ENCODE data around the gene TTC5.

TTC5 gene, protein sequence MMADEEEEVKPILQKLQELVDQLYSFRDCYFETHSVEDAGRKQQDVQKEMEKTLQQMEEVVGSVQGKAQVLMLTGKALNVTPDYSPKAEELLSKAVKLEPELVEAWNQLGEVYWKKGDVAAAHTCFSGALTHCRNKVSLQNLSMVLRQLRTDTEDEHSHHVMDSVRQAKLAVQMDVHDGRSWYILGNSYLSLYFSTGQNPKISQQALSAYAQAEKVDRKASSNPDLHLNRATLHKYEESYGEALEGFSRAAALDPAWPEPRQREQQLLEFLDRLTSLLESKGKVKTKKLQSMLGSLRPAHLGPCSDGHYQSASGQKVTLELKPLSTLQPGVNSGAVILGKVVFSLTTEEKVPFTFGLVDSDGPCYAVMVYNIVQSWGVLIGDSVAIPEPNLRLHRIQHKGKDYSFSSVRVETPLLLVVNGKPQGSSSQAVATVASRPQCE

DNA sequence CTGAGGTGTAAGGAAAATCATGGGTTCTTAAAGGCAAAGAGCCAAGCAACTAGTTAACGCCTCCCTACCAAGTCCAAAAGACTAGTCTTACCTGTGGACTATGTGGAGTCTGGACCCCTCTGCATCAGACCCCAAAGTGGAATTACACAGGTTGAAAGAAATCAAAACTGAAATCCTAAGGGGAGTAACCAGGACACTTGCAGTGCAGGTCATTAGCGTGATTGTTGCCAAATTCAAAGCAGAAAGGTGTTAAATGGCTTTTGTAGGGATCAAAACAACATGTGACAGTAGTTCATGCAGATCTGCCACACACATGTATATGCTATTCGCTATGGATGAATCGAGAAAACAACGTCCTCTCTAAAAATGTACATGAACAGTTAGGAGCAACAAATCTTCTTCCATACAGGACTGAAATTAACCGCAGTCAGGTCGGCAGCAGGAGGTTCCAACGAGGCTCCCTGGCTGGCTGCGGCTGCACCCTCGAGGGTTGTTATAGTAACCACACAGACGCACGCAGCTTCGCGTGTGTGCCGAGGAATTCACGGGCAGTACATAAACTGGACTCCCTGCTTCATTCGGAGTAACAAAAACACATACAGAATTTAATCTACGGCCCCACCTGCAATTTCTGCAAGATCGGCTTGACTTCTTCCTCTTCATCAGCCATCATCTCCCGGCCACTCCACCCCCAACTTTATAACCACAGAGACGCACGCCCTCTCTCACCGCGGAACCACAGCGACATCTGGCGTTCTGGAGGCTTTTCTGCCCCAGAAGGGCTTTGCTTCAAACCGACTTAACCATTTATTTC is at the start of gene TTC5:
TSS of gene TTC5 (minus strand) at position 687 of the 814 bp plus-strand sequence. CDS start at position 673, 14 bp downstream.
- peak; percentile 82 for DNase-seq

DNA sequence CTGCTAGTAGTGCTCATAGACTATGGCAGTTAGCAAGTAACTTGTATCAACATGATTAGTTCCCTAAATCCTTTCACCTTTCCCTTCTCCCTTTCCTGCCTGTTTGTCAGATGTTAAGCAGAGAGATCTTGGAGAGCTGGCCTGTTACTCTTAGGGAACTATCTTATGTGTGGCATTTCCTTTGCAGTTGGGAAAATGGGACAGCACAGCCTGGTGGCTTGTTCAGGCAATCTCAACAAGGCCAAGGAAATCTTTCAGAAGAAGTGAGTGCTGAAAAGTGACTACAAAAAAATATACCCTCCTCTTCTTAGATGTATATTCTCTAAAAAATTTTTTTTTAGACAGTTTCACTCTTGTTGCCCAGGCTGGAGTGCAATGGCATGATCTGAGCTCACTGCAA is 45.1 kb upstream of the TTC5 start:
- DNase-seq = no peak

GRCh38 chr14:20350282-20350681 is 44.5 kb upstream of the TTC5 start:
- DNase-seq = no peak

DNA sequence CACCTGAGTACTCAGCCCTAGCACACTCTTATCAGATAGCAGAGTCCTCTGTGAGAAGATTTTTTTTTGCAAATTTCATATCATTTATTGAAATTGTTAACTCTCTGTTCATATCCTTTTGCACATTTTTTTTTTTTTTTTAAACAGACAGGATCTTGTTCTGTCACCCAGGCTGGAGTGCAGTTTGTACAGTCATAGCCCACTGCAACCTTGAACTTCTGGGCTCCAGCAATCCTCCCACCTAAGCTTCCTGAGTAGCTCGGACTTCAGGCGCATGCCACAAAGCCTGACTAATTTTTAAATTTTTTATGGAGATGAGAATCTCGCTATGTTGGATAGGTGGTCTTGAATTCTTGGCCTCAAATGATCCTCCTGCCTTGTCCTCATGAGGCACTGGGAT is 42.0 kb upstream of the TTC5 start:
- no peak for DNase-seq

- no peak for DNase-seq
Measured at GRCh38 chr14:20346713-20347112, 41.0 kb upstream of the TTC5 start.

- no peak for DNase-seq
Measured at GRCh38 chr14:20345366-20345765, 39.6 kb upstream of the TTC5 start.

- DNase-seq = peak; percentile 42
Measured at GRCh38 chr14:20343862-20344220, 38.1 kb upstream of the TTC5 start.

- peak; percentile 100 for DNase-seq
Measured at GRCh38 chr14:20343092-20343861, 37.5 kb upstream of the TTC5 start, which contains the start of gene PARP2. Gene PARP2, plus strand, starts transcription at chr14:20343635. Its CDS starts 7 bp downstream, at chr14:20343642.

GRCh38 chr14:20341646-20342045 is 35.9 kb upstream of the TTC5 start:
- DNase-seq = no peak

- DNase-seq = peak; percentile 33
Measured at GRCh38 chr14:20341032-20341431, 35.3 kb upstream of the TTC5 start.

DNA sequence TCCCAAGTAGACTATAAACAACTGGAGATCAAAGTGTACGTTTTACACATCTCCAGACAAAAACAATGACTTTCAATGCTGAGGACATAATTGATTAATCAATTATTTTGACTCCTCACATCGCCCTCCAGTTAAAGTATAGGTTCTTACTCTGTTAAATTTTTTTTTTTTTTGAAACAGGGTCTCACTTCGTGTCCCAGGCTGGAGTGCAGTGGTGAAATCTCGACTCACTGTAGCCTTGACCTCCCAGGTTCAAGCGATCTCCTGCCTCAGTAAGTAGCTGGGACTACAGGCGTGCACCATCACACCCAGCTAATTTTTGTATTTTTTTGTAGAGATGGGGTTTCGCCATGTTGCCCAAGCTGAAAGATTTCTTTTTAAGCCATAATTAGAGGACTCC is 28.3 kb upstream of the TTC5 start:
- no peak for DNase-seq

- DNase-seq = no peak
Measured at GRCh38 chr14:20333494-20333841, 27.7 kb upstream of the TTC5 start.

GRCh38 chr14:20332788-20333493 is 27.2 kb upstream of the TTC5 start, which contains the start of gene CCNB1IP1:
Gene CCNB1IP1, minus strand, starts transcription at chr14:20333279. Its CDS starts 16,756 bp downstream, at chr14:20316523.
- peak; percentile 94 for DNase-seq

DNA sequence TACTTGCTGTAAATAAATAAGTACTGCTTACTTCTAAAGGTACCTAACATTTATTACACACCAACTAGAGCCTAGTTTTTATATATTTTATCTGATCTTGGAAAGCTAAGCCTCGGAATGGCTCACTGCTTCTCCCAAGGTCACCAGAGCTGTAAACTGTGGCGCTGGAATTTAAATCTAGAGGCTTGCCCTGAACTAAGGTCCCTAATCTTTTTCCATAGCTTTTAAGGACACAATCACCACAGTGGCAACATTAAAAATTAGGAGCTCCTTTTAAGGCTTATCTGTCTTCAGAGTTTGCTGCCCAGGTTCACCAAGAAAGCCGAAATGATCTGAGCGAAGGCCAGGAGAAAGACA is 26.7 kb upstream of the TTC5 start:
- DNase-seq = peak; percentile 48

- DNase-seq = peak; percentile 10
Measured at GRCh38 chr14:20331053-20331613, 25.4 kb upstream of the TTC5 start.

DNA sequence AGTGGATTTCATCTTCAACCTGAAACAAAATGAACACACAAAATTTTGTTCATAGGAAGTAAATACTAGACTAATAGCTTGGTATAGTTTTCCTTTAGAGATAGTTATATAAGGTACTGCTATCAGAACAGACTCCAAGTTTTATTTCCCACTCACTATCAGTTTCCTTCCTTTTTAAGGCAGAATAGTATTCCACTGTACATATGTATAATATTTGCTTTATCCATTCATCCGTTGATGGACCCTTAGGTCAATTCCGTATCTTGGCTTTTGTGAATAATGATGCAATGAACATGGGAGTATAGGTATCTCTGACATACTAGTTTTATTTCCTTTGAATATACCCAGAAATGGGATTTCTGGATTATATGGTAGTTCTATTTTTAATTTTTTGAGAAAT is 23.6 kb upstream of the TTC5 start:
- no peak for DNase-seq

DNA sequence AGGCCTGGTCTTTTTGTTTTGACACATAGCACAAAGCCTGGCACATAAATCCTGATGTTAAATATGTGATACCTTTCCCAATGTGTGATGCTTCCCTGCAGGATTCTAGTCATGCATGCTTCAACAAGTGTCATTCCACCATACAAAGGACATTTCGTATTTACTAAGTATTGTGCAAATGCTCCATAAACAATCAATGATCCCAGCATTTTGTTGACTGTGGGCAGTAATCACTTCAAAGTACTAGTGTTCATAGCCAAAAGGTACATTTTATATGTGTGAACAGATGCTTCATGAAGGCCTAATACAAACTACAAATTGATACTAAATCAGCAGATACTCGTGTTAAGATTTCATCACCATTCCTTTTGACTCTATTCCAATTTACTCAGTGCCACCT is 23.0 kb upstream of the TTC5 start:
- DNase-seq = no peak

GRCh38 chr14:20327005-20327869 is 21.5 kb upstream of the TTC5 start:
- DNase-seq = peak; percentile 76

DNA sequence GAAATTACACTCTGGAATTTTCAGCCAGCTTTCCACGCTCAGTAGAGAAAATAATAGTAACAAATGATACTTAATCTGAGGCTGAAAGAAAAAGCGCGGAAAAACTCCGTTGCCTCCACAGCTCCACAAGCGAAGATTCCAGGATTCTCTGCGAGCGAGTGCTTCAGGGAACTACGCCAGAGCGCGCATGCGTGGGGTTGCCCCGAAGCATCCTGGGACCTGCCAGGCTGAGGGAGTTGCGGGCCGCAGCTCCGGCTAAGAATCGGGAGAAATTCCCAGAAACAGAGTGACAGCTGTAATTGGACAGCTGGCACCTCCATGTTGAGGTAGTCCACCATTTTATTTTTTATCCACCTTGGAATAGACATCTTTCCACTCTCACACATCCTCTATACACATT is 12.0 kb upstream of the TTC5 start:
- no peak for DNase-seq

DNA sequence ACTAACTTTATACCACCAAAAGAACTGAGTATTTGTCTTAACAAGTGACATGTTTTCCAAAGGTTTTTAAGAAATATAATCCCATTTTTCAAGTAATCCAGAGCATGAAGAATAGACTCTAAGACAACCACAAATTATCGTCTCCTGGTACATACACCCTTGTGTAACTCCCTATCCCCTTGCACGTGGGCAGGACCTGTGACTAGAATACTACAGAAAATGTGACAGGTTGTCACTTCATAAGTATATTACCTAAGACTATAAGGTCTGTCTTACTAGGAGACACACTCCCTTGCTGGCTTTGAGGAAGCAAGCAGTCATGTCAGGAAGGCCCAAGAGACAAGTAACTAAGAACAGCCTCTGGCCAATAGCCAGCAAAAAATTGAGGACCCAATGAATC is 8.3 kb upstream of the TTC5 start:
- DNase-seq = no peak

- DNase-seq = no peak
Measured at GRCh38 chr14:20306079-20306423, 300 bp upstream of the TTC5 start.

Measured in NCI-H82 (cell line).